K562 (cell line): ENCODE data around the gene RNH1. TPM values are rescaled to one million over a fixed set of nuclear protein-coding genes. Genes with fewer than 3 reads are reported as not detected.
A peak's percentile ranks its signal among the peaks of the same experiment; 100 is the strongest.

Source experiments
- CBFB ChIP-seq: sonication (generic); formaldehyde crosslinking; IDR thresholded peaks from 2 replicates; pipeline ENCODE4 v1.4.0; 2020; ENCODE audit warnings: mild to moderate bottlenecking, missing genetic modification reagents
- DPF2 ChIP-seq: fragments of 450-650 bp; IDR thresholded peaks from 2 replicates; pipeline ENCODE4 v1.6.1; 2016
- HCFC1 ChIP-seq: IDR thresholded peaks from 2 replicates; pipeline ENCODE4 v1.6.1; 2012; ENCODE audit warnings: low read depth, low read length, improper control_type of control experiment
- HES1 ChIP-seq: fragments of 450-650 bp; IDR thresholded peaks from 2 replicates; pipeline ENCODE4 v1.6.1; 2016; ENCODE audit warnings: low read depth, mild to moderate bottlenecking, moderate library complexity
- LCOR ChIP-seq: sonication (generic); formaldehyde crosslinking; IDR thresholded peaks from 2 replicates; pipeline ENCODE4 v1.8.0; 2022; ENCODE audit warnings: mild to moderate bottlenecking, missing genetic modification reagents
- LEF1 ChIP-seq: fragments of 450-650 bp; IDR thresholded peaks from 2 replicates; pipeline ENCODE4 v1.6.1; 2016; ENCODE audit warnings: mild to moderate bottlenecking
- MBD2 ChIP-seq: sonication (generic); IDR thresholded peaks from 2 replicates; pipeline ENCODE4 v1.6.1; 2016; ENCODE audit warnings: low read depth, borderline replicate concordance
- MCM3 ChIP-seq: fragments of 450-650 bp; IDR thresholded peaks from 2 replicates; pipeline ENCODE4 v1.6.1; 2016
- NR0B1 ChIP-seq: fragments of 450-650 bp; IDR thresholded peaks from one replicate; pipeline ENCODE4 v1.6.1; 2018; ENCODE audit warnings: mild to moderate bottlenecking, moderate library complexity; ENCODE audit not compliant: partially characterized antibody
- PYGO2 ChIP-seq: fragments of 450-650 bp; IDR thresholded peaks from 2 replicates; pipeline ENCODE4 v1.6.1; 2016; ENCODE audit warnings: mild to moderate bottlenecking, missing genetic modification characterization, moderate library complexity, missing compliant biosample characterization
- VEZF1 ChIP-seq: fragments of 200-800 bp; sonication (Bioruptor generic); IDR thresholded peaks from 2 replicates; pipeline ENCODE4 v1.6.1; 2017; ENCODE audit warnings: missing genetic modification characterization, missing compliant biosample characterization
- ZBTB11 ChIP-seq, 3 experiments: fragments of 200-800 bp in 1 of 3; fragments of 250-450 bp in 1 of 3; fragments of 450-650 bp in 1 of 3; sonication (Bioruptor Pico) in 1 of 3; sonication (Bioruptor generic) in 1 of 3; formaldehyde crosslinking in 1 of 3; IDR thresholded peaks; 2 replicates each; pipeline versions ENCODE4 v1.6.1 to v1.8.0; 2016 to 2022; ENCODE audit warnings: mild to moderate bottlenecking in 2 of 3, missing genetic modification characterization in 2 of 3, missing compliant biosample characterization in 1 of 3, moderate library complexity in 1 of 3
- ZBTB9 ChIP-seq: fragments of 450-650 bp; formaldehyde crosslinking; IDR thresholded peaks from 2 replicates; pipeline ENCODE4 v1.4.0; 2020; ENCODE audit warnings: mild to moderate bottlenecking, moderate library complexity
- ZNF639 ChIP-seq, 2 experiments: fragments of 200-800 bp in 1 of 2; sonication (Bioruptor generic) in 1 of 2; sonication (generic) in 1 of 2; formaldehyde crosslinking in 1 of 2; IDR thresholded peaks in 1 of 2; conservative IDR thresholded peaks in 1 of 2; 2 replicates each; pipeline versions ENCODE4 v1.5.0 to v1.6.1; 2016 to 2020; ENCODE audit warnings: missing compliant biosample characterization in 1 of 2, missing genetic modification characterization in 1 of 2, missing genetic modification reagents in 1 of 2
- polyA plus RNA-seq, 8 experiments: library from polyadenylated mRNA; depleted of rRNA in 4 of 8; stranded (reverse) in 5 of 8; unstranded in 3 of 8; fragments of >200 nt; fragmentation: Nextera tagmentation in 2 of 8; fragmentation: Illumina TruSeq in 1 of 8; extraction: Ambion mirVana in 2 of 8; extraction: Trizol in 1 of 8; gene quantifications; 2 replicates each; pipeline versions ENCODE4 v1.2.1 to v1.2.3, GENCODE V29; 2011 to 2014; ENCODE audit warnings: inconsistent platforms in 1 of 8, missing spikeins in 1 of 8
- total RNA-seq, 7 experiments: library from RNA; depleted of rRNA in 6 of 7; stranded (reverse); fragments of >200 nt in 6 of 7; fragmentation: Illumina TruSeq in 2 of 7; extraction: Trizol in 2 of 7; gene quantifications; 2 replicates each; pipeline versions ENCODE4 v1.2.1 to v1.2.3, GENCODE V29; 2011 to 2021; ENCODE audit warnings: low replicate concordance in 1 of 7

Gene RNH1
- total and polyA plus RNA-seq, 9 of the 15 experiments (the other 6 are each of a cell fraction or from before 2014, with no cell fraction given) = 2.5 to 160 (median 44.3) TPM

GRCh38 chr11:460331-461199 lies 46.5 kb downstream of the RNH1 start (continued):
- TF ChIP-seq ZBTB11 (CRISPR knock-in tag; IDR thresholded peaks at IDR 0.05) (peak in 1 of 3 experiments; percentile 89; a peak in 2 of 6 replicates), MBD2 (0 out of 2 replicates have a peak, but pooled peaks have one; percentile 60), PYGO2 (tag) (no peak), VEZF1 (CRISPR knock-in tag) (peak; percentile 57), LCOR (CRISPR knock-in tag) (peak; percentile 70; the same call in 1 of the 2 replicates), HES1 (peak; percentile 75), NR0B1 (no peak), DPF2 (peak; percentile 83), ZNF639 (CRISPR knock-in tag; conservative IDR thresholded peaks at IDR 0.05 in 1 of 2, IDR thresholded peaks at IDR 0.05 in 1 of 2) (peak in 1 of 2 experiments; percentile 70; a peak in 1 of 4 replicates), LEF1 (peak; percentile 73; the same call in 1 of the 2 replicates), CBFB (CRISPR knock-in tag) (peak; percentile 95), ZBTB9 (CRISPR knock-in tag) (peak; percentile 72; the same call in 1 of the 2 replicates), HCFC1 (no peak), MCM3 (no peak)
